GM23338 (cell line): ENCODE measurements around the gene SEC24C. TPM values are rescaled to one million over a fixed set of nuclear protein-coding genes. Genes with fewer than 3 reads are reported as not detected.

Experiments
- ATAC-seq: fragments of 200-7000 bp; cut with Tn5 transposase; 3 replicates; pipeline ENCODE4 v1.9.1; 2020
- DNase-seq: peaks from one replicate; pipeline ENCODE4 v3.0.0-alpha.2; 2015; ENCODE audit warnings: low spot score
- H2AFZ ChIP-seq: fragments of 200-600 bp; sonication (generic); 2 replicates; pipeline ENCODE4 v1.8.0; 2016; ENCODE audit warnings: antibody characterized with exemption, mild to moderate bottlenecking, moderate library complexity
- H3F3A ChIP-seq: fragments of 200-600 bp; sonication (generic); replicated peaks from 2 replicates; pipeline ENCODE4 v1.8.0; 2017; ENCODE audit warnings: antibody characterized with exemption, mixed run types, low read depth
- H3K27ac ChIP-seq: fragments of 200-600 bp; sonication (generic); 2 replicates; pipeline ENCODE4 v1.6.1; 2016; ENCODE audit warnings: low read depth
- H3K27me3 ChIP-seq: fragments of 200-600 bp; sonication (generic); 2 replicates; pipeline ENCODE4 v1.8.0; 2016; ENCODE audit warnings: mild to moderate bottlenecking, mixed run types, moderate library complexity; ENCODE audit not compliant: insufficient read depth
- H3K36me3 ChIP-seq: fragments of 200-600 bp; sonication (generic); 2 replicates; pipeline ENCODE4 v1.8.0; 2016; ENCODE audit warnings: mild to moderate bottlenecking; ENCODE audit not compliant: insufficient read depth
- H3K4me1 ChIP-seq: fragments of 200-600 bp; sonication (generic); 2 replicates; pipeline ENCODE4 v1.8.0; 2016; ENCODE audit warnings: mild to moderate bottlenecking, moderate library complexity; ENCODE audit not compliant: insufficient read depth
- H3K4me2 ChIP-seq: fragments of 200-600 bp; sonication (generic); 2 replicates; pipeline ENCODE4 v1.7.1; 2017; ENCODE audit warnings: mixed run types
- H3K4me3 ChIP-seq: fragments of 200-600 bp; sonication (generic); 2 replicates; pipeline ENCODE4 v1.6.1; 2016; ENCODE audit warnings: mixed run types
- H3K79me2 ChIP-seq: fragments of 200-600 bp; sonication (generic); replicated peaks from 2 replicates; pipeline ENCODE4 v1.8.0; 2017; ENCODE audit warnings: mild to moderate bottlenecking; ENCODE audit not compliant: insufficient read depth
- H3K9me2 ChIP-seq: fragments of 200-600 bp; sonication (generic); 2 replicates; pipeline ENCODE4 v1.8.0; 2017; ENCODE audit not compliant: insufficient read depth
- H4K20me1 ChIP-seq: fragments of 200-600 bp; sonication (generic); replicated peaks from 2 replicates; pipeline ENCODE4 v1.8.0; 2017; ENCODE audit warnings: mild to moderate bottlenecking; ENCODE audit not compliant: insufficient read depth
- H3K27ac Mint-ChIP-seq: 2 replicates; pipeline ENCODE4 v1.8.0; 2020; ENCODE audit warnings: inconsistent platforms, mild to moderate bottlenecking, moderate library complexity, mixed read lengths
- H3K27me3 Mint-ChIP-seq: 3 replicates; pipeline ENCODE4 v1.8.0; 2022; ENCODE audit warnings: low read depth, mild to moderate bottlenecking, moderate library complexity, mixed read lengths, inconsistent platforms; ENCODE audit not compliant: insufficient read depth, poor library complexity
- H3K36me3 Mint-ChIP-seq: 3 replicates; pipeline ENCODE4 v1.8.0; 2021; ENCODE audit warnings: low read depth, mild to moderate bottlenecking, inconsistent platforms, moderate library complexity, mixed read lengths
- H3K4me1 Mint-ChIP-seq: 3 replicates; pipeline ENCODE4 v1.8.0; 2020; ENCODE audit warnings: mild to moderate bottlenecking, inconsistent platforms, mixed read lengths
- H3K4me3 Mint-ChIP-seq: 3 replicates; pipeline ENCODE4 v1.8.0; 2021; ENCODE audit warnings: moderate library complexity, mild to moderate bottlenecking, inconsistent platforms, mixed read lengths
- H3K9me3 Mint-ChIP-seq: 3 replicates; pipeline ENCODE4 v1.8.0; 2020; ENCODE audit warnings: moderate library complexity, mild to moderate bottlenecking, inconsistent platforms, mixed read lengths
- CREB1 ChIP-seq: fragments of 250-450 bp; sonication (Bioruptor Pico); IDR thresholded peaks from 2 replicates; pipeline ENCODE4 v1.5.0; 2020; ENCODE audit warnings: low read depth, mild to moderate bottlenecking, moderate library complexity
- CTCF ChIP-seq, 2 experiments: fragments of 200-600 bp in 1 of 2; sonication (generic) in 1 of 2; conservative IDR thresholded peaks; 2 replicates each; pipeline versions ENCODE4 v1.5.1 to v1.6.1; 2016 to 2017; ENCODE audit warnings: antibody characterized with exemption in 2 of 2, low read depth in 2 of 2, mild to moderate bottlenecking in 2 of 2, moderate library complexity in 1 of 2
- ETS1 ChIP-seq: IDR thresholded peaks from 2 replicates; pipeline ENCODE4 v1.6.1; 2016; ENCODE audit warnings: antibody characterized with exemption
- EZH2 ChIP-seq: fragments of 200-600 bp; sonication (generic); IDR thresholded peaks from one replicate; pipeline ENCODE4 v1.8.0; 2017; ENCODE audit warnings: antibody characterized with exemption, mild to moderate bottlenecking, low read depth; ENCODE audit not compliant: unreplicated experiment
- JUNB ChIP-seq: IDR thresholded peaks from one replicate; pipeline ENCODE4 v1.6.1; 2016; ENCODE audit warnings: antibody characterized with exemption; ENCODE audit not compliant: unreplicated experiment
- NANOG ChIP-seq: IDR thresholded peaks from 2 replicates; pipeline ENCODE4 v1.6.1; 2016; ENCODE audit warnings: antibody characterized with exemption, borderline replicate concordance
- STAT1 ChIP-seq: IDR thresholded peaks from one replicate; pipeline ENCODE4 v1.6.1; 2016; ENCODE audit warnings: antibody characterized with exemption; ENCODE audit not compliant: unreplicated experiment
- ZNF331 ChIP-seq: fragments of 250-450 bp; sonication (Bioruptor Pico); IDR thresholded peaks from 2 replicates; pipeline ENCODE4 v1.5.0; 2020; ENCODE audit warnings: low read depth, mild to moderate bottlenecking, moderate library complexity
- polyA plus RNA-seq: library from polyadenylated mRNA; unstranded; fragments of >200 nt; fragmentation: Nextera tagmentation; extraction: Ambion mirVana; gene quantifications from 2 replicates; pipeline ENCODE4 v1.2.1, GENCODE V29; 2016
- total RNA-seq: library from RNA; depleted of rRNA; stranded (reverse); fragments of >200 nt; shearing (Covaris generic); gene quantifications from 2 replicates; pipeline ENCODE4 v1.2.3, GENCODE V29; 2014
- TF ChIP-seq, protein P1 (sequence below): IDR thresholded peaks from one replicate; pipeline ENCODE4 v1.6.1; 2018; ENCODE audit warnings: antibody characterized with exemption; ENCODE audit not compliant: unreplicated experiment

SEC24C gene
- total and polyA plus RNA-seq, 2 experiments from 2014 or later = 16.9 to 64.2 TPM

GRCh38 chr10:73814896-73815718 is 70.9 kb downstream of the SEC24C start:
- Histone ChIP-seq H3K27me3 (no peaks in the 10 kb centered on the region), H3K36me3 (no peaks in the 10 kb centered on the region; the same call in 1 of the 2 replicates), H3K4me1 (peaks cover 6% of the 10 kb centered on the region), H3F3A (0 out of 2 replicates have a peak, but pooled peaks cover 13% of the 10 kb centered on the region), H2AFZ (no peak overlapping the region), H3K4me2 (no peak overlapping the region), H3K4me3 (no peak overlapping the region), H4K20me1 (peaks cover 12% of the 10 kb centered on the region), H3K27ac (no peak overlapping the region), H3K9me2 (no peaks in the 10 kb centered on the region), H3K79me2 (no peaks in the 10 kb centered on the region)
- Mint-ChIP-seq H3K9me3 (no peaks in the 10 kb centered on the region), H3K36me3 (peaks cover 21% of the 10 kb centered on the region), H3K27me3 (peaks cover 16% of the 10 kb centered on the region), H3K27ac (no peak overlapping the region), H3K4me1 (peaks cover 19% of the 10 kb centered on the region), H3K4me3 (no peak overlapping the region)
- TF ChIP-seq CTCF (conservative IDR thresholded peaks at IDR 0.05; ENCODE audit: low read depth in 2 of 2) (peak; percentile 58 to 60), EZH2 (no peak)
- no peak for ATAC-seq
- peak; percentile 82 for DNase-seq

DNA sequence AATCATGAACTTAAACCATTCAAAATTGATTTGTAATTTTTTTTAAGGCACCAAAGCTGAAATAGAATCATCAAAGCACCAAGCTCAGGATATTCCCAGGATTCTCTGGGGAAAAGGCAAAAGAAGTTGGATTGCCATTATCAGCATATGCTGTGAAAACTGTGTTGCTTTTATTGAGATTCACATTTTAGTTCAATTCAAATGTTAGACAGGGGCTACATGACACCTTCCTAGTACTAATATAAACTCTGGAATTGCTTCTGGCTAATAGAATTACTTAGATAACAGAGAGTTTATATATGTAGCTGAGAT is 71.5 kb downstream of the SEC24C start:
- Histone ChIP-seq H3K4me1 (no peaks in the 10 kb centered on the region; the same call in 1 of the 2 replicates), H3K4me2 (no peak overlapping the region), H3K79me2 (no peaks in the 10 kb centered on the region), H3K36me3 (no peaks in the 10 kb centered on the region; the same call in 1 of the 2 replicates), H3F3A (0 out of 2 replicates have a peak, but pooled peaks cover 13% of the 10 kb centered on the region), H3K27me3 (no peaks in the 10 kb centered on the region), H2AFZ (no peak overlapping the region), H4K20me1 (peaks cover 12% of the 10 kb centered on the region), H3K4me3 (no peak overlapping the region), H3K27ac (no peak overlapping the region), H3K9me2 (no peaks in the 10 kb centered on the region)
- no peak for ATAC-seq
- Mint-ChIP-seq H3K27ac (no peak overlapping the region), H3K4me1 (peaks cover 15% of the 10 kb centered on the region), H3K27me3 (peaks cover 13% of the 10 kb centered on the region), H3K36me3 (peaks cover 18% of the 10 kb centered on the region), H3K4me3 (no peak overlapping the region), H3K9me3 (no peaks in the 10 kb centered on the region)
- no peak for DNase-seq
- TF ChIP-seq EZH2 = no peak
- no peak for TF ChIP-seq JUNB
- TF ChIP-seq, protein P1, sequence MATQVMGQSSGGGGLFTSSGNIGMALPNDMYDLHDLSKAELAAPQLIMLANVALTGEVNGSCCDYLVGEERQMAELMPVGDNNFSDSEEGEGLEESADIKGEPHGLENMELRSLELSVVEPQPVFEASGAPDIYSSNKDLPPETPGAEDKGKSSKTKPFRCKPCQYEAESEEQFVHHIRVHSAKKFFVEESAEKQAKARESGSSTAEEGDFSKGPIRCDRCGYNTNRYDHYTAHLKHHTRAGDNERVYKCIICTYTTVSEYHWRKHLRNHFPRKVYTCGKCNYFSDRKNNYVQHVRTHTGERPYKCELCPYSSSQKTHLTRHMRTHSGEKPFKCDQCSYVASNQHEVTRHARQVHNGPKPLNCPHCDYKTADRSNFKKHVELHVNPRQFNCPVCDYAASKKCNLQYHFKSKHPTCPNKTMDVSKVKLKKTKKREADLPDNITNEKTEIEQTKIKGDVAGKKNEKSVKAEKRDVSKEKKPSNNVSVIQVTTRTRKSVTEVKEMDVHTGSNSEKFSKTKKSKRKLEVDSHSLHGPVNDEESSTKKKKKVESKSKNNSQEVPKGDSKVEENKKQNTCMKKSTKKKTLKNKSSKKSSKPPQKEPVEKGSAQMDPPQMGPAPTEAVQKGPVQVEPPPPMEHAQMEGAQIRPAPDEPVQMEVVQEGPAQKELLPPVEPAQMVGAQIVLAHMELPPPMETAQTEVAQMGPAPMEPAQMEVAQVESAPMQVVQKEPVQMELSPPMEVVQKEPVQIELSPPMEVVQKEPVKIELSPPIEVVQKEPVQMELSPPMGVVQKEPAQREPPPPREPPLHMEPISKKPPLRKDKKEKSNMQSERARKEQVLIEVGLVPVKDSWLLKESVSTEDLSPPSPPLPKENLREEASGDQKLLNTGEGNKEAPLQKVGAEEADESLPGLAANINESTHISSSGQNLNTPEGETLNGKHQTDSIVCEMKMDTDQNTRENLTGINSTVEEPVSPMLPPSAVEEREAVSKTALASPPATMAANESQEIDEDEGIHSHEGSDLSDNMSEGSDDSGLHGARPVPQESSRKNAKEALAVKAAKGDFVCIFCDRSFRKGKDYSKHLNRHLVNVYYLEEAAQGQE = no peak
- TF ChIP-seq STAT1 = no peak
- no peak for TF ChIP-seq NANOG
- TF ChIP-seq ETS1 = no peak
- TF ChIP-seq CREB1 (CRISPR knock-in tag) = no peak
- TF ChIP-seq ZNF331 (CRISPR knock-in tag) = no peak
